Measurements from ENCODE around the gene NCOA1. TPM values are rescaled to one million over a fixed set of nuclear protein-coding genes. Genes with fewer than 3 reads are reported as not detected.

The NCOA1 gene
- polyA plus RNA-seq, 1 of the 3 experiments (the other 2 are of a cell fraction): 10.7 TPM

GRCh38 chr2:24771061-24771460 is 280.0 kb downstream of the NCOA1 start:
- Histone ChIP-seq H3K9me2 (no peaks in the 10 kb centered on the region), H3K27ac (ENCODE audit: low read depth in 2 of 2, low read length in 1 of 2) (no peak overlapping the region), H3K9me3 (no peaks in the 10 kb centered on the region), H3K4me3 (ENCODE audit: low read depth in 2 of 2, low read length in 1 of 2) (no peak overlapping the region), H3K4me1 (ENCODE audit: control insufficient read depth in 1 of 2, insufficient read depth in 2 of 2, low read depth in 1 of 2, low read length in 1 of 2) (peaks cover 0 to 4% of the 10 kb centered on the region in 2 experiments; a peak in 1 of 4 replicates), H3K36me3 (replicated peaks in 1 of 2; ENCODE audit: control insufficient read depth in 1 of 2, insufficient read depth in 2 of 2, low read length in 1 of 2) (peaks cover 6 to 20% of the 10 kb centered on the region in 2 experiments), H2AFZ (ENCODE audit: low read depth) (no peak overlapping the region), H3F3A (replicated peaks; ENCODE audit: insufficient read depth) (no peaks in the 10 kb centered on the region), H4K20me1 (ENCODE audit: insufficient read depth) (no peaks in the 10 kb centered on the region), H3K79me2 (ENCODE audit: insufficient read depth) (no peaks in the 10 kb centered on the region), H3K9ac (no peak overlapping the region), H3K4me2 (no peak overlapping the region), H3K27me3 (ENCODE audit: insufficient read depth) (no peaks in the 10 kb centered on the region)
- ChIA-PET CTCF (no interaction called here), POLR2A (no interaction called here)
- DNase-seq: no peak
- TF ChIP-seq RFX5 (IDR thresholded peaks at IDR 0.05; ENCODE audit: low read length) (no peak), GATA2 (CRISPR knock-in tag; IDR thresholded peaks at IDR 0.05) (no peak), SMC3 (IDR thresholded peaks at IDR 0.05; ENCODE audit: low read depth, low read length) (no peak), PBX3 (IDR thresholded peaks at IDR 0.05) (no peak), RCOR1 (IDR thresholded peaks at IDR 0.05; ENCODE audit: low read length) (no peak), FOSL2 (IDR thresholded peaks at IDR 0.05; ENCODE audit: borderline replicate concordance, low read depth) (no peak), REST (IDR thresholded peaks at IDR 0.05; ENCODE audit: low read depth, low read length) (no peak), IRF3 (IDR thresholded peaks at IDR 0.05; ENCODE audit: low read depth, low read length) (no peak), MAX (IDR thresholded peaks at IDR 0.05; ENCODE audit: low read depth) (no peak)
- WGBS (ENCODE audit: low lambda C conversion rate): 96% methylated on average over 5 of the region's 5 CpGs
